Breast epithelium (tissue), 4 donors: ENCODE measurements around the gene MYOM3. TPM values are rescaled to one million over a fixed set of nuclear protein-coding genes. Genes with fewer than 3 reads are reported as not detected.

Experiments used
- DNase-seq, 2 donors: peaks; one replicate each; pipeline ENCODE4 v3.0.0-alpha.2; 2019; ENCODE audit warnings: low spot score in 2 of 2
- H3K27ac ChIP-seq, 2 donors: fragments of 200-600 bp; sonication (generic) in 1 of 2; one replicate each; pipeline ENCODE4 v1.5.1; 2016 to 2019; ENCODE audit warnings: mild to moderate bottlenecking in 1 of 2
- H3K27me3 ChIP-seq, 2 donors: fragments of 200-600 bp; sonication (generic) in 1 of 2; one replicate each; pipeline versions ENCODE4 v1.5.1 to v1.6.0; 2017 to 2019; ENCODE audit warnings: control low read depth in 1 of 2, mild to moderate bottlenecking in 1 of 2
- H3K36me3 ChIP-seq: fragments of 200-600 bp; one replicate; pipeline ENCODE4 v1.5.1; 2019
- H3K4me1 ChIP-seq, 2 donors: fragments of 200-600 bp; sonication (generic); one replicate each; pipeline ENCODE4 v1.5.1; 2016 to 2019; ENCODE audit warnings: control low read depth in 1 of 2
- H3K4me3 ChIP-seq, 3 donors: fragments of 200-600 bp; sonication (generic); 1 replicate in 2 of 3; 2 replicates in 1 of 3; pipeline ENCODE4 v1.5.1; 2016 to 2019; ENCODE audit warnings: mild to moderate bottlenecking in 3 of 3, moderate library complexity in 2 of 3
- H3K9me3 ChIP-seq, 2 donors: fragments of 200-600 bp; sonication (generic) in 1 of 2; one replicate each; pipeline ENCODE4 v1.5.1; 2016 to 2019; ENCODE audit warnings: control low read depth in 1 of 2
- POLR2A ChIP-seq: fragments of 450-650 bp; IDR thresholded peaks from one replicate; pipeline ENCODE4 v1.6.1; 2016; ENCODE audit warnings: antibody characterized with exemption, mild to moderate bottlenecking, moderate library complexity
- POLR2AphosphoS5 ChIP-seq, 3 donors: sonication (generic); formaldehyde crosslinking; IDR thresholded peaks; one replicate each; pipeline ENCODE4 v1.6.1; 2017; ENCODE audit warnings: antibody characterized with exemption in 3 of 3
- intact Hi-C: fragments of 100-400 bp; cut with DNase I; formaldehyde crosslinking; loops from one replicate; pipeline ENCODE4 v1.15.1; 2023; ENCODE audit warnings: low total_unique reads
- total RNA-seq, 3 donors: library from RNA; depleted of rRNA; stranded (reverse); fragments of >200 nt; gene quantifications; one replicate each; pipeline ENCODE4 v1.1.0, GENCODE V29; 2016
- TF ChIP-seq, protein P1 (sequence below), 3 donors: fragments of 450-650 bp; IDR thresholded peaks; one replicate each; pipeline ENCODE4 v1.5.1; 2016 to 2017; ENCODE audit warnings: antibody characterized with exemption in 3 of 3, mild to moderate bottlenecking in 3 of 3, moderate library complexity in 3 of 3

The MYOM3 gene
- total RNA-seq = under 1 TPM; 0.32 to 0.98 (median 0.59) TPM

DNA sequence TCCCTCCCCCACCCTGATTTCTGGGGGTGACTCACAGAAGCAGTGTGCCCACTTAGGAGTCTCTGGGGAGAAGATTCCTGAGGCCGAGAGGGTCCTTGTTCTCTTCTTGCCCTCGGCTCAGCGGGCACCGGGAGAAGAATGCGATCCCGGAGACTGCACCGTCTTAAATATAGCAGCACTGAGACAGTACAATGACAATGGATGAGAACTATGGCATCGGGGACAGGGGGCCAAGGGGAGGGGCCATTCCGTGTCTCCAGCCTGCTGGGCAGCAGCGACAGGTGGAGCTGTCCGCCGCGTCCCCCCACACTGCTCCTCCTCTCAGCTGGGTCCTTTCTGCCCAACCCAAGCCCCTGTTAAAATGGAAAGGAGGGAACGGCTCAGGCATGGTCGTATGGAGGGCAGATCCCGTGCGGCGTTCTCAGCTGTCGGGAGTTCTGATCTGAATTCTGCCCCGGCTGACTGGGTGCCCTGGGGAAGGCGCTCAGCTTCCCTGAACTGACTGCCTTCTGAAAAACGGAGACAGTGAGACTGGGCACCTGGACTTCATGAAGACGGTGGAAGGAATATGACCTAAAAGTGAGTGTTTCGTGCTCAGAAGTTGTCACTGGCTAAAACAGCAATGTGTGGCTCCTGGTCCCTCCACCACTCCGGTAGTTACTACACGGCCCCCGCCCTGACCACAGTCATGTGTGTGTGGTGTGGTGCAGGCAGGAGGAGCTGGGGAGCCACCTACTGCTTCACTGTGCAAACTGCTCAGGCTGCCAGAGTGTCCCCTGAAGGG lies at the start of gene MYOM3:
Gene MYOM3, minus strand, starts transcription at position 140 of the 784 bp plus-strand sequence. CDS start 3,499 bp downstream, outside the sequence.
- Histone ChIP-seq H3K4me3 (peak within 1 kb of the TSS in 2 of 3 donors; percentile 35 to 63), H3K27ac (peak within 1 kb of the TSS; percentile 70 to 87)
- intact Hi-C loops = no loop called here

DNA sequence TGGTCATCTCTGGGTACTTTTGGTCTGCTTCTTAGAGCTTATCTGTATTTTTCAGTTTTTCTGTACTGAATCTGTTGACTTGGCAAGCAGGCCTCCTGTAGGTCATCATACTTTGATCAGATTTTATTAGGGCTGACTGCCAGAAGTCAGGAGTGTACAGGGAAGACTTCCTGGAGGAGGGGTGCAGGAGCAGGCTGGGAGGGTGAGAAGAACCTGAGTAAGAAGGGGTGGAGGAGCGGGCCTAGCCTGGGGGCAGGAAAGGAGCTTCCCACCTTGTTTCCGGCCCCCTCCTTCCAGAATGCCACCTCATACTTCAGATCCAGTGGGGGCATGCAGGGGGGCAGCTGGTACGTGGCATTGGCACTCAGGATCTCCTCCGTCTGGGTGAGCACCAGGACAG lies 49.3 kb upstream of the MYOM3 start:
- Histone ChIP-seq H3K4me1 (no peaks in the 10 kb centered on the region), H3K27ac (no peak overlapping the region), H3K9me3 (no peaks in the 10 kb centered on the region), H3K36me3 (no peaks in the 10 kb centered on the region), H3K27me3 (no peaks in the 10 kb centered on the region), H3K4me3 (no peak overlapping the region)
- DNase-seq = no peak
- intact Hi-C loops = no loop called here
- TF ChIP-seq, protein P1, sequence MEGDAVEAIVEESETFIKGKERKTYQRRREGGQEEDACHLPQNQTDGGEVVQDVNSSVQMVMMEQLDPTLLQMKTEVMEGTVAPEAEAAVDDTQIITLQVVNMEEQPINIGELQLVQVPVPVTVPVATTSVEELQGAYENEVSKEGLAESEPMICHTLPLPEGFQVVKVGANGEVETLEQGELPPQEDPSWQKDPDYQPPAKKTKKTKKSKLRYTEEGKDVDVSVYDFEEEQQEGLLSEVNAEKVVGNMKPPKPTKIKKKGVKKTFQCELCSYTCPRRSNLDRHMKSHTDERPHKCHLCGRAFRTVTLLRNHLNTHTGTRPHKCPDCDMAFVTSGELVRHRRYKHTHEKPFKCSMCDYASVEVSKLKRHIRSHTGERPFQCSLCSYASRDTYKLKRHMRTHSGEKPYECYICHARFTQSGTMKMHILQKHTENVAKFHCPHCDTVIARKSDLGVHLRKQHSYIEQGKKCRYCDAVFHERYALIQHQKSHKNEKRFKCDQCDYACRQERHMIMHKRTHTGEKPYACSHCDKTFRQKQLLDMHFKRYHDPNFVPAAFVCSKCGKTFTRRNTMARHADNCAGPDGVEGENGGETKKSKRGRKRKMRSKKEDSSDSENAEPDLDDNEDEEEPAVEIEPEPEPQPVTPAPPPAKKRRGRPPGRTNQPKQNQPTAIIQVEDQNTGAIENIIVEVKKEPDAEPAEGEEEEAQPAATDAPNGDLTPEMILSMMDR (IDR thresholded peaks at IDR 0.05) = no peak
- no peak for TF ChIP-seq POLR2AphosphoS5 (IDR thresholded peaks at IDR 0.05)
- TF ChIP-seq POLR2A = no peak

More for the DNA sequence above, at the start of gene MYOM3:
- H3K4me1 ChIP-seq = peaks cover 0 to 4% of the 10 kb centered on the region in 2 donors
- H3K9me3 ChIP-seq = no peaks in the 10 kb centered on the region
- DNase-seq = peak; percentile 66 to 78
- no peaks in the 10 kb centered on the region for H3K36me3 ChIP-seq
- no peaks in the 10 kb centered on the region for H3K27me3 ChIP-seq
- no peak for TF ChIP-seq POLR2AphosphoS5 (IDR thresholded peaks at IDR 0.05)
- TF ChIP-seq, protein P1 (IDR thresholded peaks at IDR 0.05) = peak in 2 of 3 donors; percentile 59 to 64

DNA sequence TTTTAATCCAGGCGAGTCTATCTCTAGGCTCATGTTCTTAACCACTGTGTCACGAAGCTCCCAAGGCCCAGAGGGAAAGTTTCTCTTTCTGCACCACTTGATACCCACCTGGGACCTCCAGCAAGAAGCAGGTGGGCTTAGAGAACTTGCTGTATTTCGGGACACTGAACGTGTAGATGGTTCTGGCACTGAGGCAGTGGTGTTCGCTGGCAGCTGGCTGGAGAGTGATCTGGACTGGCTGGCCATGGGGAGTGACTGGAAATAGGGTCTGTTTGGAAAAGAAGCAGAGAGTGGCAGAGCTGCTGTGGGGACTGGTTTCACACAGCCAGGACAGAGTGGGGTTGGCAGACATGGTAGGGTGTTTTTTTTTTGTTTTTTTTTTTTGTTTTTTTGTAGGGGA lies 47.4 kb upstream of the MYOM3 start:
- no peaks in the 10 kb centered on the region for H3K27me3 ChIP-seq
- H3K9me3 ChIP-seq = no peaks in the 10 kb centered on the region
- H3K27ac ChIP-seq = no peak overlapping the region
- intact Hi-C loops = no loop called here
- no peaks in the 10 kb centered on the region for H3K4me1 ChIP-seq
- H3K4me3 ChIP-seq = no peak overlapping the region
- TF ChIP-seq, protein P1 (IDR thresholded peaks at IDR 0.05) = no peak
- TF ChIP-seq POLR2AphosphoS5 (IDR thresholded peaks at IDR 0.05) (no peak), POLR2A (no peak)
- no peaks in the 10 kb centered on the region for H3K36me3 ChIP-seq
- DNase-seq = no peak

DNA sequence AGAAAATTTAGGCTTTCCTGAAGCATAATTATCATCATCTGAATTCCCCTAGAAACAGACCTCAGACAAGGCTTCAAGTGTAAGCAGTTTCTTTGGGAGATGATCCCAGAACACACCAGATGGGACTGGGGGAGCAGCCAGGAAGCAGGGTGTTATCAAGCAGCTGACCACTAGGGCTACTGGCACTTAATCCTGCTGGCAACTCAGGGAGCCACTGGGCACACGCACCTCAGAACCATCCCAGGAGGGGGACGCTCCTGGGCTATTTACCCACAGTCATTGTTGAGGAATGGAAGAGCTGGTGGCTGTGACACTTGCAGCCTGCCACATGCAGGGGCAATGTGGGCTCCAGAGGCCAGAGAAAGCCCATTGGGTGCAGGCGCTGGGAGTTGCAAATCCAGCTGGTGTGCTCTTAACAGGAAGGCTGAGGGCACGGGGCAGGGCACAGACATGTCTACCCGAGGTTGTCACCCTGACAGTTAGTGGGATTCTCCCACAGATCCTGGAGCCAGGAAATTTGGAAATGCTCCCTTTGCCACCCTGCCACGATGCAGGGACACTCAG lies 46.1 kb upstream of the MYOM3 start:
- no peak overlapping the region for H3K27ac ChIP-seq

More for the DNA sequence above, 46.1 kb upstream of the MYOM3 start:
- no peaks in the 10 kb centered on the region for H3K4me1 ChIP-seq
- H3K4me3 ChIP-seq = no peak overlapping the region
- no peak for DNase-seq
- TF ChIP-seq, protein P1 (IDR thresholded peaks at IDR 0.05) = no peak
- TF ChIP-seq POLR2A (no peak), POLR2AphosphoS5 (IDR thresholded peaks at IDR 0.05) (no peak)
- H3K9me3 ChIP-seq = no peaks in the 10 kb centered on the region
- no peaks in the 10 kb centered on the region for H3K36me3 ChIP-seq
- H3K27me3 ChIP-seq = no peaks in the 10 kb centered on the region
- intact Hi-C loops = no loop called here
